HG03457 (cell line): ENCODE data around the gene CAMK1D.

Experiments used
- ATAC-seq: cut with Tn5 transposase; IDR thresholded peaks from one replicate; pipeline ENCODE4 v1.9.1; 2021; ENCODE audit warnings: moderate number of reproducible peaks; ENCODE audit not compliant: unreplicated experiment

CAMK1D gene

DNA sequence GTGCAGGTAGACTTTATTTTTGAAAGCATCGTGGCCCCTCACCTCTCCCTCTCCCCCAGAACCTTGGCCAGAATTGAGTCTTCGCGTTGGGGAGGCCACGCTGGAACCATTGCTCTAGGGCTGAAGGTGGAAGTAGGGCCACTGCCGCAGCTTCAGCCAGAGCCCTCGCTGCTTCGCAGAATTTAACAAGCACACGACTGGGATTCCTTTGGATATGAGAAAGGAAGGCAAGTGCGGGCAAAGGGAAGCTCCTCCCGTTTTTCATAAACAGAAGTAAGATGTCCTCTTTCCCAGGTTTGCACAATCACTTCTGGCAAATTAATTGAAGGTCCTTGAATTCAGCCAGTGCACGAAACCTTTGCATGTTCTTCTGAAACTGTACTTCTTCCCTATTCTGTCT is 484.1 kb downstream of the CAMK1D start:
- ATAC-seq = no peak

DNA sequence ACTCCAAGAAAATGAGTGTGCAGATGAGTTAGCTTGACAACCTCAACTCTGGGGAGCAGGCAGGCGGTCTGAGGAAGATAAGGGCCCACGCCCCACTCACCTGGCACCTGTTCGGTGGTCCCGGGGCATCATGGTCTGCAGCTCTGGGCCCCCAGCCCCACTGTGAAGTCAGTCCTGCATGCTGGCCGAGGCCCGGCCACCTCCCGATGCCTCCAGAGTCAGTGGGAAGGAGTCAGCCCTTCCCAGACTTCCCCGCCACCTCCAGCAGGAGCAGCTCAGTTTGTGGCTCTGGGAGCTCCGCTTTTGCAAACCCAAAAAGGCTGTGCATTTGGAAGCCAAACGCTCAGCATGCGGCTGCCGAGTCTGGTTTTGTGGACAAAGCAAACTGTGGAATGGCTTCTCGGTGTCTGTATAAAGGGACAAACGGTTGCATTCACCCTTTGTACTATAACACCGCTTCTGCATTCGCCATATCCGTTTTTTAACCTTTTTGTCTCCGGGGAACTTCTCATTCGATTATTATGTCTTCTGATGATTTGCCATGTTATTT is 484.8 kb downstream of the CAMK1D start:
- no peak for ATAC-seq

DNA sequence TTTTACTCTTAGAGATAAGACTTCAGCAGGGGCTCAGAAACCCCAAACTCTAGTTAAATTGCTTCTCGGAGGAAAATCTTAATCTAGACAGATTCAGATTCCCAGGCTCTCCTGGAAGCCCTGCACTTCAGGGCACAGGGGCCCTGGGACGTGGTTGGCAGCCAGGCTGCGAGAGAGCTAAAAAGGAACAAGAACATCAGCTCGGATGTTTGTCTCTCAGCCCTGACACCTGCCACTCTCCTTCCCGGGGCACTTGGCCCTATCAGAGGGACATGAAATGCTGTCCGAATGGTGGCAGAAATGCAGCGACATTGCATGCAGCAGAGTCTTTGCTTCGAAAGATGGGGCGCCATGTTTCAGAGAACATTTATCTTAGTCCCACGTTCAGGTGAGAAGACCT is 485.4 kb downstream of the CAMK1D start:
- ATAC-seq = no peak

DNA sequence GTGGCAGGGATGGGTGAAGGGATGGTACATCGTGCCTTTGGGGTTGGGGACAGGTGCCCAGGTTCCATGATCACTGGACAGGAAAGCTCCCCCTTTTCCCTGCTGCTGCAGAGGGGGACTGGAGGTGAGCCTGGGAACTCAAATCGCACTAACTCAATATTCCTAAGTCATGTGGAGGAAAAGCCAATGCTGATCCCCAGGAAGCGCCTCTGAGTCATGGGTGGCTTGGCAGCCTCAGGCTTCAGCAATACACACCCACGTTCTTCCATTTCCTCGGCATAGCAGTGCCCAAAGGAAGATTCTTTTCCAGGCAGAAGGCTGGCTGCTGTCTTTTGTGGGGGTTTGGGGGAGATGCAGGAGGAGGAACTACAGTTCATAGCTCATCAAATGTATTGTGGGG is 486.4 kb downstream of the CAMK1D start:
- no peak for ATAC-seq

DNA sequence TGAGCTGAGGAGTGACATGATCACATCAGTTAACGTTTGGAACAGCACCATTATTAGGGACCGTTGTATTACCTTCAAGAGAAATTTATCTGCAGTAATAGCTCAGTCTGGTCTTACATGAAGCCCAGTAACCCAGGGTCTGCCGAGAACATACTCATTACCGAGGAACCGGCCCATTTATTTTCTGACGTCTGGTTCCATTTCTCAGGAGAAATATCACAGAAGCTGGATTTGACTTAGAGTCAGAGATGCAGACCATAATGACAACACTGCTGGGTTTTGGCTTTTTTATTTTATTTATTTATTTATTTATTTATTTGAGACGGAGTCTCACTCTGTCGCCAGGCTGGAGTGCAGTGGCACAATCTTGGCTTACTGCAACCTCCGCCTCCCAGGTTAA is 489.0 kb downstream of the CAMK1D start:
- no peak for ATAC-seq

DNA sequence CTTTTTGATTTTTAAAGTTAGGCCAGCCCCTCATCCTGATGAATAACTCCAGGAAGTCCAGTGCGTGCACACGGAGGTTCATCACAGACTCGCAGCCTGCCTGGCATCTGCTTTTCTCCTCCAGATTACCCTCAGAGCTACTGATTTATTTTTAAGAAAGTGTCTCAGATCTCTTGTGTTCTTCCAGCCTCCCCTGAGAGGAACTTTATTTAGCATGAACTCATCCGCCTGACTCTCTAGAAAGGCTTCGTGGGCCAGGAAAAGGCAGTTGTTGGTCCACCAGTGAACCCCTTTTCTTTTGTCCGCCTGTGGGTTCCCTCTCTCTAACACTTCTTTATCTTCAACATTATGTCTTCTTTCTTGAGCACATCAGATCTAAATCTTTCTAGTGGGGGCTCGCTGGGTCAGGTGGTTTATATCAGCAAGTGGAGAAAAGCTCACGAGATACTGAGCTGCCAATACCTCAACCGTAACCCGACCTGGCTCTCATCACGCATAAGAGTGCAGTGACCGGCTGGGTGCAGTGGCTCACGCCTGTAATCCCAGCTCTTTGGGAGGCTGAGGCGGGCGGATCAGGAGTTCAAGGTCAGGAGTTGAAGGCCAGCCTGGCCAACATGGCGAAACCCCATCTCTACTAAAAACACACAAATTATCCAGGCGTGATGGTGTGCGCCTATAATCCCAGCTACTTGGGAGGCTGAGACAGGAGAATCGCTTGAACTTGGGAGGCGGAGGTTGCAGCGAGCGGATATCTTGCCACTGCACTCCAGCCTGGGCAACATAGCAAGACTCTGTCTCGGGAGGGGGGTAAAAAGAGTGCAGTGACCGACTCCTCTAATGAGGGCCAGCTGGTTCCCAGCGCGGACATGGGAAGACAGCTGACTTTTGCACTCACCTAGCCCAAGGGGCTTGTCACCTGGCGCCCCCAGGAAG is 489.9 kb downstream of the CAMK1D start:
- no peak for ATAC-seq

DNA sequence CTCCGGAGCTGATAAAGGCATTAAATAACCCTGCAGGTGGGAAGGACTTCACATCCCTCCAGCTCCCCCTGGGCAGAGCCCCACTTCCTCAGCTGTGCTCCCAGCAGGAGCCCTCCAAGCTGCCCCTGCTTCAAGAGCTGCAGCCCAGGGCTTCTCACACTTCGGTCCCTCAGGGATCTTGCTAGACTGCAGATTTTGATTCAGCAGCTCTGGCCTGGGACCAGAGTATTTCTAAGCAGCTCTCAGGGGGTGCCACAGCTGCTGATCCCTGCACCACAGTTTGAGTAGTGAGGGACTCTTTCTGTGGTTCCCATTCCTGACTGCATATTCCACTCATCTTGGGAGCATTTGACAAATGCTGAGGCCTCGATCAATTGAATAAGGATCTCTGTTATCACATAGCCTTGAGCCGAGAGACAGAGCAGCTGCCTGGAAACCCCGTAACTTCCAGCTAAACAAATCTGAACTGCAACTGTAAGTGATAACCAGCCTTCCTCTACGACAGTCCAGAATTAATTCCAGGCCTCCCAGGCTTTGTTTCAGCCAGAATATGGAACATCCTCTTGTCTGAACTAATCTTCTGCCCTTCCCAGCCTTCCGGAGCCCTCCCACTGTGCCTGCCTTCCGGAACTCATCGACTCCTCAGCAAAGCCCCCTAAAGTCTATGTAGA is 490.7 kb downstream of the CAMK1D start:
- no peak for ATAC-seq

DNA sequence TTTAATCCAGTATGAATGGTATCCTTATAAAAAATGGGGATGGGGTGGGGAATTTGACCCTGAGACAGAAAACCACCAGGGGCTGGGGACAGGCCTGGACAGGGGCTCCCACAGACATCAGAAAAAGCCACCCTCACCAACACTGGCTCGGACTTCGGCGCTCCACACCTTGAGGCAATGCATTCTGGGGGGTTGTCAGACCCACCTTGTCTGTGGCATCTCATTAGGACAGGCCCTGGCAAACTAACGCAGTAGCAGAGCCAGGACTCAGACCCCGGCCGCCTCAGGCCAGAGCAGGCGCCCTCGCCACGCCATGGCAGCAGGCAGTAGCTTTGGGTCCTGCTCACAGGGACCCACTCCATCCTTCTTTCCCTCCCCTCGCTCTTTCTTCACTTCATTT is 492.1 kb downstream of the CAMK1D start:
- ATAC-seq = no peak

DNA sequence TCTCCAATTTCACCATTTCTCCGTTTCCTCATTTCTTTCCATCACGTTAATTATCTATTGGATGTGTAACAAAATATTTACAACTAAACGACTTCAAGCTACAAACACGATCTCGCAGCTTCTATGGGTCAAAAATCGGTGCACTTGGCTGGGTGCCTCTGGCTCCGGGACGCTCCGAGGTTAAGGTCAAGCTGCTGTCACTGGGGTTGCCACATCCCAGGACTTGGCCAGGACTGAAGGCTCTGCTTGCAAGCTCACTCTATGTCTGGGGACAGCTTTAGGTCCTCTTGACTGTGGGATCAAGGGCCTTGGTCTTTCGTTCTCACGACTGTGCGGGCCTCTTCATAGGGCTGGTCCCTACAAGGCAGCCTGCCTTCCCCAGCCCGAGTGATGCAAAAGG is 492.5 kb downstream of the CAMK1D start:
- ATAC-seq = no peak

DNA sequence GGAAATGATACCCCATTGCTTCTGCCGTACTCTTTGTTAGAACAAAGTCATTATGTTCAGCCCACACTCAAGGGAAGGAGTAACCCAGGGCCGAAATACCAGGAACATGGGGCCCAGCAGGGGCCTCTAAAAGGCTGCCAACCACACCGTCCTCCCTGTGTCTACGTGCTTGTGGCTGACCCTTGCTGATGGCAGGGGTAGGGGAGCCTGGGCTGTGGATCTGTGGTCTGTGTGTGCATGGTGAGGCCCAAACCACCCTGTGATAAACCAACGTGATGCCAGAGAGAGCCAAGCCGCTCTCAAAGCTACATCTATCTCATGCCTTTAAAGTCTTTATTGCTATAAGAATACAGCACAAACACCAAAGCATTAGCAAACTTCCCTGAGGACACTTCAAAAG is 493.0 kb downstream of the CAMK1D start:
- no peak for ATAC-seq

DNA sequence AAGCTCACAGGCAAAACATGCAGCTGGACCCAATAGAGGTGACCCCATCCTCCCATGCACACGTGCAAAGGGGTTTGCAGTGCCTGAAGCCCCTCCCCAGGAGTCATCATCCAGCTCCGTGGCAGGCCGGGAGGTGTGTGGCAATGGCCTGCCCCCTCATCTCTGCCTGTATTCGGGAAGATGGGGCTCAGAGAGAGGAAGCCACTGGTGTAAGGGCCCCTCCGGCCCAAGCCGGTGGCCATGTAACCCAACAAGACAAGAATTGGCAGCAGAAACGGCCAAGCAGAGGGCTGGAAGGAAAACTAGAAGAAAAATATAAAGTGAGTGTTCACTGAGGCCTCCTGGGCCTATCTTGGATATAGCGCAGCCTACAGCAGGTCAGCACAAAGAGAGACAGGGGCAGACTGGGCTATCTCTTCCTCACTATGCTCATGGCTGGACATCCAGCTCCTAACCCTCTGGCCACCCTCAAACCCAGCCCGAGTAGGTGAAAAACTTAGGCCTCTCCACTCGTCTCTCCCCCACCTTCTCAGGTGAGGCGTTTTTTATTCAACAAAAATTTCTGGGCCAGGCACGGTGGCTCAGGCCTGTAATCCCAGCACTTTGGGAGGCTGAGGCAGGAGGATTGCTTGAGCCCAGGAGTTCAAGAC is 494.1 kb downstream of the CAMK1D start:
- ATAC-seq = no peak

DNA sequence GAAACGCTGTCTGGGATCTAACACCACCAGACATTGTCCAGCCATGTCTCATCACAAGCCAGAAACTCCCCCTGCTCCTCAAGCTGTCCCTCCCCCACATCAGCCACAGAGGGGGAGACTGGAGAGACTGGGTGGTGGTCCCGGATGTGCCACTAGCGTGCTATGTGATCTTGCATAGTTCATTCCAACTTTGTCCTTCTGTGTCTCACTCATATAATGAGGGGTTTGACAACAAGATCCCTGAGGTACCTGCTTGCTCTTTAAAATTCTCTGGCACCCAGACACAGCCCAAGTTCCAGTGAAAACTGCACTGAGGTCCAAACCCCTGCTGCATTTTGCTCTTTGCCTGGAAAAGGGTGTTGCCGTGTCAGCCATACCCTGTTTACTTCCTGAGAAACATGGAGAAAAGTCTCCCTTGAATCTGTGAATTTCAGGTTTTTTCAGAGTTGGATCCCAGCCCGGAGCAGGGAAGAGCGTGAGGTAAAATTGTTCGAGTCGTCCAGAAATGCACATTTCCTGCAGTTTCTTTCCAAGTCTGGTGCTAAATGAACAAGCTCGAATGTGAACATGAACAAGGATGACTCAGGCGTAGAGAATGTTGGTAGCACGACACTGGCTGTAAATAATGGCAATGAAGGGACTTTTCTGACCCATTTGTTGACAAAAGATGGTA is 495.6 kb downstream of the CAMK1D start:
- ATAC-seq = no peak

DNA sequence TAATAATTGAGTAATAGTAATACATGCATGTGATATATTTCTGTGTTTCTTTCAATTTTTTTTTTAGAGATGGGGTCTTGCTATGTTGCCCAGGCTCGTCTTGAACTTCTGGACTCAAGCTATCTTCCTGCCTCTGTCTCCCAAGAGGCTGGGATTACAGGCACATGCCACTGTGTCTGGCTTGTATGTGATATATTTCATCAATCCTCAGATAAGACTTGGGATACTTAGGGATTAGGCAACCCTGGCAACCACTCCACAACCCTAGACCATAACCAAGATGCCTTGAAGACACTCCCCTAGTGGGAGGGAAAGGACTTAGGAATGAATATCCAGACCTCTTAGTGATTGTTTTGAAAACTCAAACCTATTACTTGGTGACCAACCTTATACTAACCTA is 497.4 kb downstream of the CAMK1D start:
- ATAC-seq = no peak

DNA sequence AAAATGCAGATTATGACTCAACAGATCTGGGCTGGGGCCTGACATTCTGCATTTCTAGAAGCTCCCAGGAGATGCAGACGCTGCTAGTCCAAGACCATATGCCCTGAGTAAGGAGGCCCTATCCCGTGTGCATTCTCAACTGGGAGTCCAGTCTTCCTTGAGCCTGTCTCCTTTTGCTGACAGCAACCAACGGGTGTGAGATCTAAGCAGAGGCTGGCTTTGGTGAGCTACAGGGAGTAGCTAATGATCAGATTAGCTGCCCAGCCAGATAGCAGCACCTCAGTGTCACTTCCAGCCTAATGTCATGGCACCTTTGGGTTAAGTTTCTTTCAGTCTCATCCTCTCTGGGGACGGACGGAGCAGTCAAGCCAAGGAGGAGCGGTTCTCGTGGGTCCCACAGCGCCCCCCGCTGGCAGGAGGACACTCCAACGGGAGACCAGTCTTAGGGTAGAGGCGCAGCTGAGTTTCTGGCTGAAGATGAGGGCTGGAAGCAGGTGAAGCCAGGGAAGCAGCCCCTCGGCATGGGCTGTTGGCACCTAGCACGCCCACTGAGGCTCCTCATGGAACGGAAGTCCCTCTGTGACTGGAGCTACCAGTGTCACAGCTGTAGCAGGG is 498.1 kb downstream of the CAMK1D start:
- ATAC-seq = no peak

DNA sequence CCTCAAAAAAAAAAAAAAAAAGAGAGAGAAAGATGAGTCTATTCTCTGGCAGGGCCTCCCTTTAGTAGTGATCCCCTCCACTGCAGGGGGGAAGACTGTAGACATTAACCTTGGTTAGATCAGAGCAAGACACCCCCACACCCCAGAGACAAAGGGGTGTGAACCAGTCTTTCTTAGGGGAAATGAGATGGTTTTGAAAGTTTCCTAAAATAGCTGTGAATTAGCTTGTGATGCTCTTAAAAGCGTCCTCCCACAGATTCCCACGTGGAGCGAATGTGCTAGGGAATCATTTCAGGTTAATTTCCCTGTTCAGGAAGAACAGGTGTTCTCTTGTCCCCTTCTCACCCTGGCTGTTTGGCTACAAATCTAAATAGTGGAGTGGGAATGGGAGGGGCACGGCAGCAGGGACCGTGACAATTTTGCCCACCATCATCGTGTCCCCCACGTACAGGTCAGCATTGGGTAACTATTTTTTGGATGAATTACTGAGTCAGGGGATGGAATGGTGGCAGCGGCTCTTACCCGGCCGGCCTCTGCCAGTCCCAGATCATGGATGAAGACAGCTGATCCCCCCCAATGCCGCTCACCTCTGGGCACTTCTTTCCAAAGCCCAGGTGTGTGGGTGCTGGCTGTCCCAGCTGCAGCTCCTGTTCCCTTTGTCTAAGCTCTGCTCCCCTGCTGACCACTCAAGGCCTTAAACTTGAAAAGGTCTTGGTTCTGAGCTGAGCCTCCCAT is 499.3 kb downstream of the CAMK1D start:
- no peak for ATAC-seq

DNA sequence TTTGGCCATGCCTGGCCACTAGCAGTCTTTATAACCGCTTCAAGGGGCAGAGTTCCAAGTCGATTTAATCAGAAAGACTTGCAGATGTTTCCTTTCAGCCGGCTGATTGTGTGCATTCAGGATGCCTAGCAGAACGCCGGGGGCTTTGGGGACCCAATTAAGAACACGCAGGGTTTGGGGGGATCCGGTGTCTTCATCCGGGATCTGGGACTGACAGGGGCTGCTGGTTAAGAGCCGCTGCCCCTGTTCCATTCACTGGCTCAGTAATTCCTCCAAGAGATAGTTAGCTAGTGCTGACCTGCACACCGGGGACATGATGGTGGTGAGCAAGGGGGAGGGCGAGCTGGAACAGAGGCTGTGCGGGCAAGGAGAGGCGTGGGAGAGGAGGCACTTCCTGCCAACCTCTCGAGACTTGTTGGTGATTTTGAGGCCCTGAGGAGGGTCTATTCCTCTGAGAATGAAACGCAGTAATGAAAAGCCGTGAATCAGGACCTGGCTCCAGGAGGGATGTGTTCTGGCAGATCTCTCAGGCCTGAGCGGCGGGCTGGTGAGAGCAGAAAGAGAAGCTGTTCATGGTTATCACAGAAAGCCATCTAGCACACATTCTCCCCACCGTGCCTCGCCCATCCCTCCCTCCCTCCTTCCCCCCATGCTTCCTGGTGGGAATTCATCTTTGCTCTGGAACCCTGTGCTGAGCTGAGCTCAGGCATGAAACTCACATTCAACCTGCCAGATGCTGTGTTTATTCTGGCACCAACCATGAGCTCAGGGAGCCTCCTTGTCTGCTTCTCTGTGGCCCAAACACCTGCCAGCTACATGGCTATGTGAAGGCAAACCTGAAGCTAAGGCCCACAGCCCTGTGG is 500.2 kb downstream of the CAMK1D start:
- no peak for ATAC-seq

DNA sequence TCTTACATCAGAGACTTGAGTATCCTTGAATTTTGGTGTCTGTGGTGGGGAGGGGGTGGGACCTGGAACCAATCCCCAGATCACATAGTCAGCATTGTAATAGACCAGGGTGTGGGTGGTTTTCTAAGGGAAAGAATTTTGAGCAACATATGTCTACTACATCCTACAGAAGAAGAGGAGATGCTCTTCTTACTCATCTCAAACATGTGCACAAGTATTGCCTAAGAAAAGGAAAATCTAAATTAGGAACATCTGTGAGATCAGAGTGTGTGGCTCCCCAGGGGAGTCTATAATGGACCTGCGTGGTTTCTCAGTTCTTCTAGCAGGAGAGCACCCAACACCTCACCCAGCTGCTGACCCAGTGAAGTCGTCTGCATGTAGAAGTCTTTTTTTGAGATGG is 503.3 kb downstream of the CAMK1D start:
- no peak for ATAC-seq

DNA sequence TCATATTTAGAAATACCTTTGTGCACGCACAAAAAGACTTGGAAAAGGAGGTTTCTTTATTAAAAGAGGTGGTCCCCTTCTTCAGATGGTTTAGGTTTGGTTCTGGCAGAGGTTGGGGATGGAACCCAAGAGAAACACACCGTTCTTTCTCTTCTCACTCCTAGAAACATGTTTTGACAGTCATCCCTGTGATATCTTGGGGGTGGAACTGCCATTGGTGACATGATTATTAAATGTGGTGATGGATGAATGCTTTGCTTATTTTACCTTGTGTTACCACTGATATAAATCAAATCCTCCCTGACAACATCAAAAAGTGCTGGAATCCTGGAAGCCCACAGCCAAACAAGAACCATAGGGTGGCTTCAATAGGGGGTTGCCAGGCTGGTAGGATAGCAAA is 505.6 kb downstream of the CAMK1D start:
- ATAC-seq = no peak

DNA sequence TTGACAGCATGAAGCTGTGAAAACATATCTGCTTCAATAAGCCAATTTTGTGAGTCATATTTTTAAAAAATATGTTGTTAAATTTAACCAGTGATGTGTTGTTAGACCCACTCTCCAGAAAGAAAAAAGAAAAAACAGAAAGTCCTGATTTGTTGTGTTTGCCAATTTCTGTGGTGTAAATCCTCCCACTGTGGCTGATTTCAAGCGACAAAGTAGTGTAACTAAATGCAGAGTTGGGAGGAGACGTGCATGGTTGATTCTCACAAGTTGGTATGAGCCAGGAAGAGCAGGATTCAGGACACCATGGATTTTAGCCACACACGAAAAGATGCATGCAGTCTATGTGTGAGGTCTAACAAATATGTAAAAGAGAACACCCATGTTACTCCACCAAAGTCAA is 513.1 kb downstream of the CAMK1D start:
- ATAC-seq = no peak
